ENCODE data around the gene CCDC158. TPM values are rescaled to one million over a fixed set of nuclear protein-coding genes. Genes with fewer than 3 reads are reported as not detected.

CCDC158 gene
- polyA plus RNA-seq, 3 donors: not detected

- Histone ChIP-seq H3K9me3 (replicated peaks in 1 of 2; ENCODE audit: control insufficient read depth in 1 of 2, insufficient read depth in 1 of 2, low read length in 2 of 2) (no peaks in the 10 kb centered on the region), H3K4me2 (replicated peaks; ENCODE audit: extremely low read depth, low read length, poor library complexity, severe bottlenecking) (no peak overlapping the region), H4K20me1 (ENCODE audit: insufficient read depth, low read length) (no peaks in the 10 kb centered on the region), H3K9ac (ENCODE audit: insufficient read depth, low read length, poor library complexity, severe bottlenecking) (no peak overlapping the region), H3K36me3 (replicated peaks in 1 of 2; ENCODE audit: control insufficient read depth in 1 of 2, insufficient read depth in 2 of 2, low read length in 2 of 2) (no peaks in the 10 kb centered on the region), H3K27ac (ENCODE audit: low read depth in 1 of 2, low read length in 2 of 2) (no peak overlapping the region), H3K27me3 (ENCODE audit: control insufficient read depth in 2 of 2, insufficient read depth in 2 of 2, low read length in 2 of 2) (no peaks in the 10 kb centered on the region), H2AFZ (ENCODE audit: insufficient read depth, low read depth, low read length, poor library complexity, severe bottlenecking) (no peak overlapping the region), H3K79me2 (ENCODE audit: insufficient read depth, low read length) (no peaks in the 10 kb centered on the region), H3K4me3 (replicated peaks in 1 of 3; ENCODE audit: low read depth in 2 of 3, low read length in 3 of 3) (no peak overlapping the region), H3K4me1 (ENCODE audit: control insufficient read depth in 1 of 2, insufficient read depth in 2 of 2, low read length in 2 of 2) (no peaks in the 10 kb centered on the region)
- Mint-ChIP-seq H3K9me3 (peaks cover 0 to 2% (median 0%) of the 10 kb centered on the region in 7 donors), H3K27me3 (ENCODE audit: low read depth in 3 of 3) (no peaks in the 10 kb centered on the region), H3K27ac (no peak overlapping the region), H3K4me1 (peaks cover 17% of the 10 kb centered on the region), H3K36me3 (no peaks in the 10 kb centered on the region), H3K4me3 (no peak overlapping the region)
- no peak for DNase-seq
- intact Hi-C loops (cut with micrococcal nuclease): loop anchor here in 1 of 2 donors (5.0 kb wide), 1 partner anchor 192 kb away; no protein-coding TSS in a partner anchor
- no CpG with 5 or more reads among the region's 1 CpG for WGBS (ENCODE audit: insufficient coverage)
- TF ChIP-seq, protein P1, sequence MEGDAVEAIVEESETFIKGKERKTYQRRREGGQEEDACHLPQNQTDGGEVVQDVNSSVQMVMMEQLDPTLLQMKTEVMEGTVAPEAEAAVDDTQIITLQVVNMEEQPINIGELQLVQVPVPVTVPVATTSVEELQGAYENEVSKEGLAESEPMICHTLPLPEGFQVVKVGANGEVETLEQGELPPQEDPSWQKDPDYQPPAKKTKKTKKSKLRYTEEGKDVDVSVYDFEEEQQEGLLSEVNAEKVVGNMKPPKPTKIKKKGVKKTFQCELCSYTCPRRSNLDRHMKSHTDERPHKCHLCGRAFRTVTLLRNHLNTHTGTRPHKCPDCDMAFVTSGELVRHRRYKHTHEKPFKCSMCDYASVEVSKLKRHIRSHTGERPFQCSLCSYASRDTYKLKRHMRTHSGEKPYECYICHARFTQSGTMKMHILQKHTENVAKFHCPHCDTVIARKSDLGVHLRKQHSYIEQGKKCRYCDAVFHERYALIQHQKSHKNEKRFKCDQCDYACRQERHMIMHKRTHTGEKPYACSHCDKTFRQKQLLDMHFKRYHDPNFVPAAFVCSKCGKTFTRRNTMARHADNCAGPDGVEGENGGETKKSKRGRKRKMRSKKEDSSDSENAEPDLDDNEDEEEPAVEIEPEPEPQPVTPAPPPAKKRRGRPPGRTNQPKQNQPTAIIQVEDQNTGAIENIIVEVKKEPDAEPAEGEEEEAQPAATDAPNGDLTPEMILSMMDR (IDR thresholded peaks at IDR 0.05): no peak
Measured at GRCh38 chr4:76374798-76375197, 46.1 kb downstream of the CCDC158 start.

DNA sequence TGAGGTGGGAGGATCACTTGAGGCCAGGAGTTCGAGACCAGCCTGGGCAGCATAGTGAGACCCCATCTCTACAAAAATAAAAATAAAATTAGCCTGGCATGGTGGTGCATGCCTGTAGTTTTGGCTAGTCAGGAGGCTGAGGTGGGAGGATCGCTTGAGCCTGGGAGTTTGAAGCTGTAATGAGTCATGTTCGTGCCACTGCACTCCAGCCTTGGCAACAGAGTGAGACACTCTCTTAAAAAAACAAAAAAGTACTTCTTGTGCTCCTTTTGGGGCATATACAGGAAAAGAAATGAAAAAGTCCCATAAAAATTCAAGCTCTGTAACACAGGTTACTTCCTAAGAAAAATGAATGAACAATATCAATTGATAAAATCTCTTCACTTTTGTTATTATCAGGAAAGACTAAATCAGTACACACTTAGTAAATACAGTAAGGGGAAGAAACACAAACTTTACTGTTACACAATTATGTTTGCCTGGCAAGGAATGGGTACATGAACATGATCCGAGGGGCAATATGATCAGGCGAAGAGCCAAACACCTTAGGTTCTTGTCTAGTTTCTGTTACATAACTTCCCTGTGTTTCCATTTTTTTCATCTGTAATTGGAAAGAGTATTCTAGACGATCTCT lies 46.9 kb downstream of the CCDC158 start:
- no peak overlapping the region for H3K27ac Mint-ChIP-seq
- H3K9me3 Mint-ChIP-seq: no peaks in the 10 kb centered on the region
- no peaks in the 10 kb centered on the region for H3K36me3 Mint-ChIP-seq
- peaks cover 17% of the 10 kb centered on the region for H3K4me1 Mint-ChIP-seq
- H2AFZ ChIP-seq (ENCODE audit: insufficient read depth, low read depth, low read length, poor library complexity, severe bottlenecking): no peak overlapping the region
- no peaks in the 10 kb centered on the region for H3K36me3 ChIP-seq (replicated peaks in 1 of 2; ENCODE audit: control insufficient read depth in 1 of 2, insufficient read depth in 2 of 2, low read length in 2 of 2)
- H4K20me1 ChIP-seq (ENCODE audit: insufficient read depth, low read length): no peaks in the 10 kb centered on the region
- peaks cover 0 to 2% (median 0%) of the 10 kb centered on the region in 3 donors for H3K27me3 Mint-ChIP-seq (ENCODE audit: low read depth in 3 of 3)
- no peak overlapping the region for H3K27ac ChIP-seq (ENCODE audit: low read depth in 1 of 2, low read length in 2 of 2)
- 83% methylated on average over 1 of the region's 6 CpGs for WGBS (ENCODE audit: insufficient coverage)
- no peak overlapping the region for H3K4me3 ChIP-seq (replicated peaks in 1 of 3; ENCODE audit: low read depth in 2 of 3, low read length in 3 of 3)
- no peaks in the 10 kb centered on the region for H3K9me3 ChIP-seq (replicated peaks in 1 of 2; ENCODE audit: control insufficient read depth in 1 of 2, insufficient read depth in 1 of 2, low read length in 2 of 2)
- H3K27me3 ChIP-seq (ENCODE audit: control insufficient read depth in 2 of 2, insufficient read depth in 2 of 2, low read length in 2 of 2): no peaks in the 10 kb centered on the region
- no peaks in the 10 kb centered on the region for H3K4me1 ChIP-seq (ENCODE audit: control insufficient read depth in 1 of 2, insufficient read depth in 2 of 2, low read length in 2 of 2)
- H3K4me3 Mint-ChIP-seq: no peak overlapping the region
- DNase-seq: no peak
- H3K79me2 ChIP-seq (ENCODE audit: insufficient read depth, low read length): no peaks in the 10 kb centered on the region
- H3K4me2 ChIP-seq (replicated peaks; ENCODE audit: extremely low read depth, low read length, poor library complexity, severe bottlenecking): no peak overlapping the region
- intact Hi-C loops (cut with micrococcal nuclease): no loop called here
- H3K9ac ChIP-seq (ENCODE audit: insufficient read depth, low read length, poor library complexity, severe bottlenecking): no peak overlapping the region
- TF ChIP-seq, protein P1 (IDR thresholded peaks at IDR 0.05): no peak
